Mammary epithelial cell (primary cell): ENCODE results near the gene DNAH17.

Source experiments
- CTCF ChIP-seq, 2 donors: IDR thresholded peaks in 1 of 2; conservative IDR thresholded peaks in 1 of 2; 2 replicates each; pipeline ENCODE4 v1.5.1; 2011 to 2012; ENCODE audit warnings: inconsistent platforms in 2 of 2, low read length in 2 of 2, mild to moderate bottlenecking in 2 of 2, control low read depth in 1 of 2, low read depth in 1 of 2; ENCODE audit not compliant: insufficient read depth in 1 of 2; ENCODE audit errors: extremely low read depth in 1 of 2
- EZH2 ChIP-seq: IDR thresholded peaks from 2 replicates; pipeline ENCODE4 v1.6.1; 2012; ENCODE audit warnings: low read length, inconsistent platforms, borderline replicate concordance

GRCh38 chr17:78530675-78531074 is 46.5 kb downstream of the DNAH17 start:
- TF ChIP-seq EZH2 (no peak), CTCF (conservative IDR thresholded peaks at IDR 0.05 in 1 of 2, IDR thresholded peaks at IDR 0.05 in 1 of 2; ENCODE audit: extremely low read depth in 1 of 2, insufficient read depth in 1 of 2, low read depth in 1 of 2, low read length in 2 of 2) (no peak)
